ENCODE measurements around the gene PRELP.

GRCh38 chr1:203499643-203500278 lies 24.2 kb downstream of the PRELP start:
- TF ChIP-seq POLR2AphosphoS5 (IDR thresholded peaks at IDR 0.05) (no peak), POLR2A (IDR thresholded peaks at IDR 0.05; ENCODE audit: low read depth) (no peak), CTCF (IDR thresholded peaks at IDR 0.05) (no peak), EP300 (IDR thresholded peaks at IDR 0.05) (no peak)
